HUDEP-2 (cell line): ENCODE data around the gene A2ML1.
"Not testable (repeated sequence)": the region's sequence is repeated elsewhere in the genome, so short reads cannot be mapped to it uniquely, and the experiment has no call there.

Source experiments
- DNase-seq, 76 experiments: peaks; one replicate each; lab custom pipeline; 2025; ENCODE audit not compliant: unreplicated experiment in 76 of 76; lab: John Stamatoyannopoulos, UW

Gene A2ML1

GRCh38 chr12:8816448-8817050, 5.9 kb upstream of the A2ML1 start:
- DNase-seq: peak in 67 of 76 experiments; percentile 8 to 88 (median 50)

- DNase-seq: peak in 3 of 76 experiments; percentile 8 to 25 (median 9)
These were observed 4.6 kb upstream of the A2ML1 start for GRCh38 chr12:8817856-8818255.

- no peak for DNase-seq
These were observed 3.9 kb upstream of the A2ML1 start for GRCh38 chr12:8818526-8818925.

DNA sequence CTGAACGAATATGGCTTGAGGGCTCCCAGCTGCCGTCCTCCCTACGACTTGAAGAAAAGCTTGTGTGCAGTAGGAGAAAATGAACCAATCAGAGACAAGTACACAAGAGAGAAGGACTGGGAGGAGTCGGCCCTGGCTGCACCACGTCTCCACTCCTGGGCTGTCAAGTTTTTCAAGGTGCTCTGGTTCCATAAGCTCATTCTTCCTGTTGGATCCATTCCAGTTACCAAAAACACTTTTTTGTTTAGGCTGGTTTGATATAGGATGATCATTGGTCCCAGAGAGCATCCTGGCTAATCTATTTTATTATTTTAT, 2.8 kb upstream of the A2ML1 start:
- no peak for DNase-seq

DNA sequence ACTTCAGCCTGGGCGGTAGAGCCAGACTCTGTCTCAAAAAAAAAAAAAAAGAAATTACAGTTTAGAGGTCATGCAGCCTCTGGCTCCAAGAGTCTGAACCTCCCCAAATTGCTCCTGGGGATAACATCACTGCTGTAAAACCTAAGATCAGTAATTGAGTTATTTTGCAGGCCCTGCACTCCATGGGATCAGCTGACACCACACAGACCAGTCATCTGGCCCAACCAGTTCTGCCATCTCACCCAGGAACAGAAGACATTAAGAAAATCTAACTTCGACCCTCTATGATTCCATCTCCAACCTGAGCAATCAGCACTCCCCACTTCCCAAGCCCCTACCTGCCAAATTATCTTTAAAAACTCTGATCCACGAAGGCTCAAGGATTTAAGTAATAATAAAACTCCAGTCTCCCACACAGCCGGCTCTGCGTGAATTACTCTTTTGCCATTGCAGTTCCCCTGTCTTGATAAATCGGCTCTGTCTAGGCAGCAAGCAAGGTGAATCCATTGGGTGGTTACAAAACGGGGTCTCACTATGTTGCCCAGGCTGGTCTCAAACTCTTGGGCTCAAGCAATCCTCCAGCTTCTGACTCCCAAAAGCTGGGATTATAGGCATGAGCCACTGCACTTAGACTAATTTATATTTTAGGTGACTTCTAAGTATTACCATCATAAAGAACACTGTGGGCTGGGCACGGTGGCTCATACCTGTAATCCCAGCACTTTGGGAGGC, 1.6 kb upstream of the A2ML1 start:
- not testable (repeated sequence) for DNase-seq

- no peak for DNase-seq
These were observed 830 bp upstream of the A2ML1 start for GRCh38 chr12:8821591-8821990.

DNA sequence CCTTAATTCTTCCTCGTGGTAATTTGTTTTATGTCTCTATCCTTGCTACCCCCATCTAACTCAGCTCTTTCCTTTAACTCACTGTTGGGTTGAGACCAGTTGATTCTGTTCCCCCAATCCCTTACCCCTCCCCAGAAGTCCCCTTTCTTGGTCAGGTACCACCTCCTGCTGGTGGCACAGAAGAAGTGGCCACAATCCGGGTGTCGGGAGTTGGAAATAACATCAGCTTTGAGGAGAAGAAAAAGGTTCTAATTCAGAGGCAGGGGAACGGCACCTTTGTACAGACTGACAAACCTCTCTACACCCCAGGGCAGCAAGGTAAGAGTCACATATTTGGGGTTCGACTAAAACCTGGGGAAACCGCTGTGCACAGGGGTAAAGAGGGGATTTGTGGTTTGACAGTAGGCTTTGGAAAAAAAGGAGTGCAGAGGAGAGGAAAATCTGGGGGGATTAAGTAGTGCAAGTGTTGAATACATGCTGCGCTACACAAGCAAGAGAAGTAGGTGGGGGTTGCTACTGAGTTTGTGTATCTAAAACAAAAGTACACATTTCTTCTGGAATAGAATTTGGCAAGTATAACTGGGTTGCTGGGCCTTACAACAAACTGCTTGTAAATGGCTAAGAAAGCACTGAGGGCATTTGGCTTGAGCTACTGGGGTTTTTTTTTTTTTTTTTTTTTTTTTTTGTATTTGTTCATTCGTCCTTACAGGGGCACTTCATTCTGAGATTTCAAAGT, 1.3 kb downstream of the A2ML1 start:
- peak in 21 of 76 experiments; percentile 5 to 56 (median 24) for DNase-seq

DNA sequence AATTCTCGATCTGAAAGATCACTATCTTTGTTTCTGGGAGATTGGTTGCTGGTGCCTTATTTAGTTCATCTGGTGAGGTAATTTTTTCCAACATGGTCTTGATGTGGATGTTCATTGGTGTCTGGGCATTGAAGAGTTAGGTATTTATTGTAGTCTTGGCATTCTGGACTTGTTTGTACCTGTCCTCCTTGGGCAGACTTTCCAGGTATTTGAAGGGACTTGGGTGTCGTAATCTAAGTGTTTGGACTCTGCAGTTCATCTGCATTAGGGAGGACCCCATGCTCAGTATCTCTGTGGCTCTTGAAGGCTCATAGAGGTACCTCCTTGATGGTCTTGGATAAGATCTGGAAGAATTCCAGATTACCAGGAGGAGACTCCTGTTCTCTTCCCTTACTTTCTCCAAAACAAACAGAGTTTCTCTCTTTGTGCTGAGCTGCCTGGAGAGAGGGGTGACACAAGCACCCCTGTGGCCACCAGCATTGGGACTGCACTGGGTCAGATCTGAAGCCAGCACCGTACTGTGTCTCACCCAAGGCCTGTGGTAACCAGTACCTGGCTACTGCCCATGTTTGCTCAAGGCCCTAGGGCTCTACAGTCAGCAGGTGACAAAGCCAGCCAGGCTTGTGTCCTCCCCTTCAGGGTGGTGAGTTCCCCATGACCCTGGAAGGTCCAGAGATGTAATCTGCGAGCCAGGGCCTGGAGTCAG, 5.3 kb downstream of the A2ML1 start:
- DNase-seq: no peak

DNA sequence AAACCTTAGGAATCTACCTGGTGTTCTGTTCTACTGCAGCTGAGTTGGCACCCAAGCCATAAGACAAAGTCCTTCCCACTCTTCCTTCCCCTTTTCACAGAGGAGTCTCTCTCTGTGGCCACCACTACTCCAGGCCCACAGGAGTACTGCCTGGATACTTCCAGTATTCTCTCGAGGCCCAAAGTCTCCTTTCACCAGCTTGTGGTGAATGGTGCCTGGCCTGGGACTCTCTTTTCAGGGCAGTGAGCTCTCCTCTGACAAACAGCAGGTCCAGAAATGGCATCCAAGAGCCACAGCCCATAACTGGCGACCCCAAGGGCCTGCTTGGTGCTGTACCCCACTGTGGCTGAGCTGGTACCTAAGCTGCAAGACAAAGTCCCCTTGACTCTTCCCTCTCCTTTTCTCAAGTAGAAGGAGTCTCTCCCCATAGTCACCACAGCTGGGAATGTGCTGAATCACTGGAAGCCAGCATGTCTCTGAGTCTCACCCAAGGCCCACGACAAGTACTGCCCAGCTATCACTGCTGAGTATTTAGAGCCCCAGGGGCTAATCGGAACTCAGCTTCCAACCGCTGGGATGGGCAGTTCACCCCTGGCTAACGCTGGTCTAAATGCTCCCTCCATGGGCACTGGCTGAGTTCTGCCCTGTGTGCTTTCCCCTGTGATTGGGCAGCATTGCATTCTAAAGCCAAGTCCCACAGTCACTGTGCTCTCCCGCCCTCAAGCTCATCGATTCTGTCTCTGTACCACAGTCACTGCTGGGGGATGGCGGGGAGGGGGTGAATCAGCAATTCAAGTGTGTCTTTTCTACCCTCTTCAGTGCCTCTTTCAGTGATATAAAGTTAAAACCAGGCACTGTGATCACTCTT, 6.1 kb downstream of the A2ML1 start:
- peak in 1 of 76 experiments; percentile 11 for DNase-seq

GRCh38 chr12:8829125-8829518, 6.7 kb downstream of the A2ML1 start:
- no peak for DNase-seq

DNA sequence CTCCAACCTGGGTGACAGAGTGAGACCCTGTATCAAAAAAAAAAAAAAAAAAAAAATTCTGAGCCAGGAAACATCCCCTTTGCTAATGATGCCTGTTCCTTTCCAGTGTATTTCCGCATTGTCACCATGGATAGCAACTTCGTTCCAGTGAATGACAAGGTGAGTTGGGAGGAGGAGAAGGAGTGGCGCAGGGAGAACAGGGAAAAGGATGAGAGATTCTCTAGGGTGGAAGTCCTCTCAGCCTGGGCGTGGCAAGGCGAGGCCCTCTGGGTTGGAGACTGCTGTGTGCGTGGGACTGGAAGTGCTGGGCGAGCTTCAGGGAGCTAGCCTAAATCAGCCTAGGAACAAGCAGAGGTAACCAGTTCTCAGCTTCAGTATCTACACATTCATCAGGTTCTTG, 7.2 kb downstream of the A2ML1 start:
- DNase-seq: no peak

DNA sequence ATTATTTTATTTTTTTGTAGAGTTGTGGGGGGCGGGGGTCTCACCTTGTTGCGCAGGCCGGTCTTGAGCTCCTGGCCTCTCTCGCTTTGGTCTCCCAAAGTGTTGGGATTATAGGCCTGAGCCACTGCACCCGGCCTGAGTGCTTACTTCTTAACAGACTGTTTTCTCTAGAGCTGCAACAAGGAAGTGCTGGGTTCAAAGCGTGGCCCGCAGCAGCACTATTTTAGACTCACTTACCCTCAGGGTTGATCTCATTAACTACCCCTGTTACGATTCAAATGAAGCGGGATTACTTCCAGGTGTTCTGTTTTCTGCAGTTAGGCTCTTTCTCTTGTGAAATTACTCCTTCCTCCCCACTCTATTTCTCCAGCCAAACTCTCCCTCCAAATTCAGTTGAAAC, 8.7 kb downstream of the A2ML1 start:
- no peak for DNase-seq

- no peak for DNase-seq
These were observed 10.1 kb downstream of the A2ML1 start for GRCh38 chr12:8832500-8832899.

DNA sequence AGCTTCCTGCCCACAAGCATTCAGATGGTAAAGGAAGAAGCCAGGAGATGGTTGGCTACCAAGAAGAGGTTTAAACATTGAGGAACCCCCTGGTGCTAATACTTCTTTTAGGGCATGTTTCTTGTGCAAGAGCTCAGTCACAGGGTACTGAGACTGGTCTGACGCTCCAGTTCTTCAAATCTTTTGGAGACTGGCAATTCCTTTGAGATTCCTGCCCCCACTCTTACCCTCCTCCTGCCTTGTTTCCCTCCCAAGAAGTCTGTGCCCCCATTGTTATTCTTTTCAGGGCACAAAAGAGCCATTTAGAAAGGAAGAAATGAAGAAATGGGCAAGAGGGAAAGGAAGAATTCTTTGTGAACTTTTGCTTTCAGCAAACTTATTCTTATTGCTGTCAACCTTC, 11.8 kb downstream of the A2ML1 start:
- no peak for DNase-seq

GRCh38 chr12:8837291-8837690, 14.9 kb downstream of the A2ML1 start:
- DNase-seq: no peak

DNA sequence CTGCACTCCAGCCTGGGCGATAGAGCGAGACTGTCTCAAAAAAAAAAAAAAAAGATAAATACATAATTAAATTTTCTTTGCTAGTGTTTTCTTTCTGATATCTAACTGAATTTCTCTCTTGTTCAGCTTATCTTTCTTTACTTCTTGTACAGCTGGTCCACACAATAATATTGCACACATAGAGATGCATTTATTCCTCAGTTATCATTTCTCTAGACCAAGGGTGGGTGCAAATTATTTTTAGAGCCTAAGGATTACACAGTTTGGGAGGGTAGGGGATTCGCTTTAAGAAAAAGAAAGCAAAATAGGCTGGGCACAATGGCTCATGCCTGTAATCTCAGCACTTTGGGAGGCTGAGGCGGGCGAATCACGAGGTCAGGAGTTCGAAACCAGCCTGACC, 17.9 kb downstream of the A2ML1 start:
- no peak for DNase-seq

GRCh38 chr12:8840938-8841633, 18.7 kb downstream of the A2ML1 start:
- no peak for DNase-seq

- no peak for DNase-seq
These were observed 19.4 kb downstream of the A2ML1 start for GRCh38 chr12:8841778-8842177.

DNA sequence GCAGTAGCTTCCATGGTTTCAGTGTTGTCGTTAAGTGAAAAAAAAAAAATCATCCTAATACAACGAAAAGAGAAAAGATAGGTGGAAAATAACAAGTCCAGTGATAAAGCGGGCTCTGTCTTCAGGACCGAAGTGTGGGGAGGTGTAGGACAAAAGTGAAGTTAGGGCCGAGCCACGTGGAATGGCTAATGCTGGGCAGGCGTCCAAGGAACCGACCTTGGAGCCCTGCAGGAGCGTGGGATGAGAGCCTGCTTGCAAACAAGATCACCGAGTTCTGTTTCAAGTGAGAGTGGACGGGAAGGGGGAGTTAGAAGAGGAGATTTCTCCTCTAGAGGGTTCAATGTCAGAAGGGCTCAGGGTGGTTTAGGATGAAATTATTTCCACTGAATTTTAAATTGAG, 22.2 kb downstream of the A2ML1 start:
- peak in 1 of 76 experiments; percentile 4 for DNase-seq

DNA sequence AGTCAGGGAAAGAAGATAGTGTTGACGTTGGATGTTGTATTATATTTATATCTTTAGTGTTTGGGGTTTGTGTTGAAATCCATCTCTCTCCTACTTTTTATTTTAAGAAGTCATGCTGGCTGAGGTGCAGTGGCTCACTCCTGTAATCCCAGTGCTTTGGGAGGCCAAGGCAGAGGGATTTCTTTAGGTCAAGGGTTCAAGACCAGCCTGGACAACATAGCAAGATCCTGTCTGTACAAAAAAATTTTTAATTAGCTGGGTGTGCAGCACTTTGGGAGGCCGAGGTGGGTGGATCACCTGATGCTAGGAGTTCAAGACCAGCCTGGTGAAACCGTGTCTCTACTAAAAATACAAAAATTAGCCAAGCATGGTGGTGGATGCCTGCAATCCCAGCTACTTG, 23.9 kb downstream of the A2ML1 start:
- DNase-seq: no peak
